ENCODE data around the gene PTH.

PTH gene

GRCh38 chr11:13449522-13449921, 46.3 kb downstream of the PTH start:
- DNase-seq (ENCODE audit: low read depth in 3 of 3), result no peak

DNA sequence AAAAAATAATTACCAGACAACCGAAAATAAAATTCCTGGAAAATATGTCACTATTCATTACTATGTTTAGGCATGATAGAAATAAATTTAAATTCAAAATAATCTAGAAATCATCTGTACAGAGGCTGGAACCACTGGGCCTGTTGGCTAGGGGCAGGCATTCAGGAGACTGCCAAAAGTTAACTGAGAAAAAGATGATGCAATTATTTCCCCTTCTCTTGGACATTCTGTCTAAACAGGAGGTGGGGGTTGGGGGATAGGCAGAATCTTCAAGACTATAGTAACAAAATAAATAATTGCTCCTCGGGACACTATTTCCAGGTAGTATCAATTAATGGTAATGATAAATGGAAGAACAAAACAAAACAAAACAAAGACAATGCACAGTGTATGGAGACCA, 46.9 kb downstream of the PTH start:
- DNase-seq (ENCODE audit: low read depth in 3 of 3), result no peak

DNA sequence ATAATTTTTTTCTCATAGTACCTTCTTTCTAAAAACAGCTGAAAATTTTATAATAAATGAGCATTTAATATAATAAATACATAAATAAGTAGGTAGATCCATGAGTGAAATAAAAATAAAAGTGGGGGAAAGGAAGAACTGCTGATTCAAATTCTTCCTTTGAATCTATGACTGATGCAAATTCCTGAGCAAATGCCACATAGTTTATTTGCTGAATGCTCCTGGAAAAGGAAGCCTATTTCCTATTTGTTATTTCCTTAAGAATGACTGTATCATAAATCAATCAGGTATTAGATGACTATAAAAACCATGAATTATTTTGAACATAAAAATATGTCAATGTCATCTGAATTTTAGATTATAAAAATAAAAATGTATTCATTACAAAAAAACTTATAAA, 49.4 kb downstream of the PTH start:
- no peak for DNase-seq (ENCODE audit: low read depth in 3 of 3)

- no peak for DNase-seq (ENCODE audit: low read depth in 3 of 3)
Observed at GRCh38 chr11:13445588-13445987, 50.2 kb downstream of the PTH start.
